Measurements from ENCODE around the gene DAPK1. TPM values are rescaled to one million over a fixed set of nuclear protein-coding genes. Genes with fewer than 3 reads are reported as not detected.

DAPK1 gene
- total and polyA plus RNA-seq, 3 donors from 2014 or later, result 35.1 to 74.6 (median 71.0) TPM

DNA sequence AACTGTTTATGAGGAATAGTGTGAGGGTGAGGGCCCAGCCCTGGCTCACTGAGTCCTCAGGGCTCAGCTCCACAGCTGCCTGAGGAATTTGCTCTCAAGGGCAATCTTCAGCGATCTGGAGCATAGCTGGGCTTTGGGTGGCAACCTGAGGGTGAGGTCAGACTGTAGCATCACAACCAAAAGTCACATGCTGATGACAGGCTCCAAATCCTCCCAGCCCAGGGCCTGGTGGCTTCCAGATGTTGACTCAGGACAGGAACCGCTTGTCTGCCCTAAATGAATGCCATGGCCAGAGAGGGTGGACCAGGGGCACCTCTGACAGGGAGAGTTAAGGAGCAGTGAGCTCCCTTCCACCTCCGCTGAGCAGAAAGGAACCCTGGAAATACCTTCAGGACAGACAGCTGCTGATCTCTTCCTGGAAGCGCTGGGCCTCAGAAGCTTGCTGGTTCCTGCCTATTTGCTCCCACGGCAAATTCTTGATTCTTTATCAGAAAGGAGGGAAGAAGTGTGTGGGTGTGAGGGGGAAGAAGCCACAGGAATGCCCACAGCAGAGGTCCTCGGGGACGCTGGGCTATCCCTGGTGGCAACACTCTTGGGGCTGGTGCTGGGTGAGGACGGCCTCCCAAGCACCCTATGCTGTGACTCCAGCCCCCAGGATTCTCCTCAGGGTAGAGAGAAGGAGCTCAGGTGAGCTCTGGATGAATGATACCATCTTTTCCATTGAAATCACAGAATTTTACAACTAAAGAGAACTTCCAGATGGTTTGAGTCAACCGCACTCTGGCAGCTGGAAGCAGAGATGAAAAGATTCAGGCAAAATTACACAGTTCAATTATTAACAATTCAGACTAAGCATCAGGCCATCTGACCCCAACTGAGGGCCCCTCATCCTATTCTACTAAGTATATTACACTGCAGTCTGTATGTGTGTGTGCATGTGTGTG is 214.5 kb downstream of the DAPK1 start:
- no peak for DNase-seq
- Histone ChIP-seq H3K36me3 (ENCODE audit: low read depth, missing control alignments) (no peaks in the 10 kb centered on the region), H3K4me3 (no peak overlapping the region), H3K9me3 (no peaks in the 10 kb centered on the region), H3K27ac (no peak overlapping the region), H3K27me3 (no peaks in the 10 kb centered on the region), H3K4me1 (peaks cover 15% of the 10 kb centered on the region)
- TF ChIP-seq, protein P1, sequence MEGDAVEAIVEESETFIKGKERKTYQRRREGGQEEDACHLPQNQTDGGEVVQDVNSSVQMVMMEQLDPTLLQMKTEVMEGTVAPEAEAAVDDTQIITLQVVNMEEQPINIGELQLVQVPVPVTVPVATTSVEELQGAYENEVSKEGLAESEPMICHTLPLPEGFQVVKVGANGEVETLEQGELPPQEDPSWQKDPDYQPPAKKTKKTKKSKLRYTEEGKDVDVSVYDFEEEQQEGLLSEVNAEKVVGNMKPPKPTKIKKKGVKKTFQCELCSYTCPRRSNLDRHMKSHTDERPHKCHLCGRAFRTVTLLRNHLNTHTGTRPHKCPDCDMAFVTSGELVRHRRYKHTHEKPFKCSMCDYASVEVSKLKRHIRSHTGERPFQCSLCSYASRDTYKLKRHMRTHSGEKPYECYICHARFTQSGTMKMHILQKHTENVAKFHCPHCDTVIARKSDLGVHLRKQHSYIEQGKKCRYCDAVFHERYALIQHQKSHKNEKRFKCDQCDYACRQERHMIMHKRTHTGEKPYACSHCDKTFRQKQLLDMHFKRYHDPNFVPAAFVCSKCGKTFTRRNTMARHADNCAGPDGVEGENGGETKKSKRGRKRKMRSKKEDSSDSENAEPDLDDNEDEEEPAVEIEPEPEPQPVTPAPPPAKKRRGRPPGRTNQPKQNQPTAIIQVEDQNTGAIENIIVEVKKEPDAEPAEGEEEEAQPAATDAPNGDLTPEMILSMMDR (IDR thresholded peaks at IDR 0.05), result no peak
- intact Hi-C loops (cut with DNase I; ENCODE audit: low total_unique reads), result no loop called here
- WGBS, 2 donors, result 72 to 73% methylated on average over 8 to 9 of the region's 9 CpGs

DNA sequence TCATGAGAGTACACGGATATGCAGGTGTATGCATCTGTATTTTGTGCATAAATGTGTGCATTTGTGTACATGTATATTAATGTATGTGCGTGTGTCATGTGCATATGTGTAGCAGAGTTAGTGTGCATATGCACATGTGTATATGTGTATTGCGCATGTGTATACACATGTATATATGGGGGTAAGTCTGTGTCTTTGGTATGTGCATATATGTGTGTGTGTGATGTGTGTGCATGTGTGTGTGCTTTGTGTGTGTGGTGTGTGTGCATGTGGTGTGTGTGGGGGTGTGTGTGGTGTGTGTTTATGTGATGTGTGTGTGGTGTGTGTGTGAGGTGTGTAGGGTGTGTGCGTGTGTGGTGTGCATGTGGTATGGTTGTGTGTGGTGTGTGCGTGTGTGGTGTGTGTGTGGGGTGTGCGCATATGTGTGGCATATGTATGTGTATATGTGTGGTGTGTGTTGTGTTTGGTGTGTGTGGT is 215.2 kb downstream of the DAPK1 start:
- TF ChIP-seq, protein P1 (IDR thresholded peaks at IDR 0.05), result no peak
- no peak for TF ChIP-seq POLR2A (IDR thresholded peaks at IDR 0.05)
- intact Hi-C loops (cut with DNase I; ENCODE audit: low total_unique reads), result no loop called here
- 75 to 84% methylated on average over 6 of the region's 6 CpGs for WGBS, 2 donors

DNA sequence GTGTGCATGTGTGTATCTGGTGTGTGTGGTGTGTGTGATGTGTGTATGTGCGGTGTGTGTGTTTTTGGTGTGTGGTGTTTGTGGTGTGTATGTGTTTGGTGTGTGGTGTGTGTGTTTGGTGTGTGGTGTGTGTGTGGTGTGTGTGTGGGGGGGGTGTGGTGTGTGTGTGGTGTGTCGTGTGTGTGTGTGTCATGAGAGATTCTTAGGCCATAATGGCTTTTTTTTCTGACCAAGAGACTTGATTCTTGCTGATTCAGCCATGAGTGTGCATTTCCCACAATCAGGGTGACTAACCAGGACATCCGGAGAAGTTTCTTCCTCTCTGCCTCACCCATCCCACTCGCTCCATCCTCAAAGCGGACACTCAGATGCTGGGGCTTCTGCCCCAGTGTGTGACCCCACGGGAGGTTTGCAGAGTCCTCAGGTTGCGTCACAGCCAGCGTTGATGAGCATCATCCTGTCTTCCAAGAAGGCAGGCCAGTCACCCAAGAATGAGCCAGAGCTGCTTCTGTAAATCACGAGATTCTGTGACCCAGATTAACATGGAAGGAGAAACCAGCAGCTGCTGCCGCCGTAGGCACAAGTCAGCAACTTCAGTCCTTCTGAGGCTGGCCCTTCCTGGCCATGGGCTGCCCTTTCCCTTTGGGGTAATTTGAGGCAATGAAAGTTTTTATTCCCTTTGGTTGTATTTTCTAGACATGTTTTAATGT is 215.8 kb downstream of the DAPK1 start:
- intact Hi-C loops (cut with DNase I; ENCODE audit: low total_unique reads), result no loop called here
- Histone ChIP-seq H3K9me3 (no peaks in the 10 kb centered on the region), H3K36me3 (ENCODE audit: low read depth, missing control alignments) (no peaks in the 10 kb centered on the region), H3K4me3 (no peak overlapping the region), H3K27me3 (no peaks in the 10 kb centered on the region), H3K27ac (peak overlapping the region; percentile 22 to 33), H3K4me1 (peaks cover 15% of the 10 kb centered on the region)
- DNase-seq, result peak; percentile 74
- 19 to 39% methylated on average over 11 of the region's 11 CpGs for WGBS, 2 donors
- TF ChIP-seq, protein P1 (IDR thresholded peaks at IDR 0.05), result no peak
- no peak for TF ChIP-seq POLR2A (IDR thresholded peaks at IDR 0.05)

More for the DNA sequence above, 215.2 kb downstream of the DAPK1 start:
- Histone ChIP-seq H3K4me1 (peaks cover 15% of the 10 kb centered on the region), H3K9me3 (no peaks in the 10 kb centered on the region), H3K36me3 (ENCODE audit: low read depth, missing control alignments) (no peaks in the 10 kb centered on the region), H3K27ac (no peak overlapping the region), H3K4me3 (no peak overlapping the region), H3K27me3 (no peaks in the 10 kb centered on the region)
- no peak for DNase-seq

DNA sequence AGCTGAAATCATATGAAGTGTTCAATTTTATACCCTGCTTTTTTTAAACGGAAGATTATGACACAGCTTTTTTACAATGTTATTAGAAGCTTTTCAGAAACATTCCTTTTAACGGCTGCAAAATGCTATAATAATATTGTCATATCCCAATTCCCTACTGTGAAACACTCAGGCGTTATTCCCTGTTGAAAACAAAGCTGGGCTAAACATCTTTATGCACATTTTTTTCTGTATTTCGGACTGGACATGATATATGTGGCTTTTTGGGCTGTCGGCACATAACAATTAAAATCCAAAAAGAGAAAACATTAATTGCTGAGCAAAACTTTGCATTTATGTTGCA is 216.3 kb downstream of the DAPK1 start:
- intact Hi-C loops (cut with DNase I; ENCODE audit: low total_unique reads), result no loop called here
- no peak for DNase-seq
- Histone ChIP-seq H3K27me3 (no peaks in the 10 kb centered on the region), H3K36me3 (ENCODE audit: low read depth, missing control alignments) (no peaks in the 10 kb centered on the region), H3K4me3 (no peak overlapping the region), H3K27ac (peak overlapping the region; percentile 22 to 33), H3K9me3 (no peaks in the 10 kb centered on the region), H3K4me1 (peaks cover 15% of the 10 kb centered on the region)
- WGBS, 2 donors, result 50 to 52% methylated on average over 5 of the region's 5 CpGs
- TF ChIP-seq, protein P1 (IDR thresholded peaks at IDR 0.05), result no peak
- TF ChIP-seq POLR2A (IDR thresholded peaks at IDR 0.05), result no peak

Data from testis (tissue), 3 donors.